Anterior cingulate cortex (tissue), 58 donors: ENCODE measurements around the gene CLMP.
"Not testable (repeated sequence)": the region's sequence is repeated elsewhere in the genome, so short reads cannot be mapped to it uniquely, and the experiment has no call there.

Experiments
- DNase-seq, 58 donors: peaks; one replicate each; lab custom pipeline; 2025; lab: John Stamatoyannopoulos, UW

Gene CLMP

DNA sequence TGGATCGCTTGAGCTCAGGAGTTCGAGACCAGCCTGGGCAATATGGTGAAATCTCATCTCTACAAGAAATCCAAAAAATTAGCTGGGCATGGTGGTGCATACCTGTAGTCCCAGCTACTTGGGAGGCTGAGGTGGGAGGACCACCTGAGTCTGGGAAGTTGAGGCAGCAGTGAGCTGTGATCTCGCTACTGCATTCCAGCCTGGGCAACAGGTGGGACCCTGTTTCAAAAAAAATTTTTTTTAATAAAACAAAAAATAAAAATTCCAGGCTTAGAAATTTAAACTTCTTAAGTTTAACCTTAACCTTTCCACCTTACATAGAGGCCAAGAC is 21.2 kb downstream of the CLMP start:
- no peak for DNase-seq

DNA sequence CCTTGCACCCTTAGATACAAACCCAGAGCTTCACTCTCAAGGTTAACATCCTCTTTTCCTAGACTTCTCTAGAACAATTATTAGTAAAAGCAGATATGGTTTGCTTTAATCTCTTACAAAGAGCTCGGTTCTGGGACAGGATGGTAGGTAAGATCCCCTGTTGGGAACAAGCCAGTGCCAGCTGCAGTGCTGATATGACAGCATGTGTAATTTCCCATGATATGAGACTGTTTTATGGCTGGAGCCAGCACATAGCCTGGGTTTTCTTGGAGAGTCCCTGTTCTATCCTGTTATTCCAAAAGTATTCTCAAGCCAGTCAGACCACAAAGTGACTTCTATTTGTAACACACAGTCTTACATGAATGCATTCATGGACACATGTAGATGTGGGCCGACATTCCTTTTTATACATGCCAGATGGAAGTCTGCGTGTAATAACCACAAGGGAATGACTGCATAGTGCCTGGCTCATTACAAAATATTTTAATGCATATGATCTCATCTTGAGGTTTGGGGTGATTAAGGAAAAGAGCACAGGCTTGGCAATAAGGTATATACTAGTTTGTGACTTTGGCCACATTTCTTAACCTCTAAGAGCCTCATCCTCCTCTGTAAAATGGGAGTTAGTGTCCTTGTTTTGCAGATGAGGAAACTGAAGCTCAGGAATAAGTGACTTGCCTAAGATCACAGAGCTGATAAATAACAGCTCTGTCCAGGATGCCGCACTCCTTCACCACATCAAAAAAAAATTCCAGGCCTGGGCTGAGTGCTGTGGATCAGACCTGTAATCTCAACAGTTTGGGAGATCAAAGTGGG is 21.8 kb downstream of the CLMP start:
- DNase-seq = no peak

DNA sequence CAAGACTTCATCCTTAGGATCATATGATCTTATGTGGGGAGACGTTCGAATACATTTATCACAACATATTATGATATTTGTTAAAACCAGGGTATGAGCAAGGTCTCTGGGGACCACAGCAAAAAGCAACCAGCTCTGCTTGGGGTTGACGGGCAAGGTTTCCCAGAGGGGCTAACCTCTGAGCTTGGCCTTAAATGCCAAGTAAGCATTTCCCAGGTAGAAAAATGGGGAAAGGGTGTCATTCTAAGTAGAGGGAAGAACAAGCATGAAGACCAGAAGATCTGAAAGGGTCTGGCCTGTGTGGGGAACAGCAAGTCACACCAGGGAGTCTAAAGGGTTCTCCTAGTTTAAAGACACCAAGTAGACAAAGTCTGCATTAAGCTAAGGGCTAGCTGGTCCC is 24.1 kb downstream of the CLMP start:
- no peak for DNase-seq

DNA sequence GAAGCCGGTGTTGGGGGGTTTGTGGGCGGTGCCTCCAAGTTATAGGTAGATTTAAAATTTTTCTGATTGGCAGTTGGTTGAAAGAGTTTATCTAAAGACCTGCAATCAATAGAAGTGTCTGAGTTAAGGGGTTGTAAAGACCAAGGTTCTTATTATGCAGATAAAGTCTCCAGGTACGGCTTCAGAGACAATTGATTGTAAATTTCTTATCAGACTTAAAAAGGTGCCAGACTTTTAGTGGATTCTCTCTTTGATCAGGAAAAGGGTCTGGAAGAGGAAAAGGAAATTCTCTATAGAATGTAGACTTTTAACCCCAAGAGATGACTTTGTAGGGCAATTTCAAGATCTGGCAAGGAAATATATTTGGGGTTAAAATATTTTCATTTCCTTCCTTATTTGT is 25.2 kb downstream of the CLMP start:
- no peak for DNase-seq

DNA sequence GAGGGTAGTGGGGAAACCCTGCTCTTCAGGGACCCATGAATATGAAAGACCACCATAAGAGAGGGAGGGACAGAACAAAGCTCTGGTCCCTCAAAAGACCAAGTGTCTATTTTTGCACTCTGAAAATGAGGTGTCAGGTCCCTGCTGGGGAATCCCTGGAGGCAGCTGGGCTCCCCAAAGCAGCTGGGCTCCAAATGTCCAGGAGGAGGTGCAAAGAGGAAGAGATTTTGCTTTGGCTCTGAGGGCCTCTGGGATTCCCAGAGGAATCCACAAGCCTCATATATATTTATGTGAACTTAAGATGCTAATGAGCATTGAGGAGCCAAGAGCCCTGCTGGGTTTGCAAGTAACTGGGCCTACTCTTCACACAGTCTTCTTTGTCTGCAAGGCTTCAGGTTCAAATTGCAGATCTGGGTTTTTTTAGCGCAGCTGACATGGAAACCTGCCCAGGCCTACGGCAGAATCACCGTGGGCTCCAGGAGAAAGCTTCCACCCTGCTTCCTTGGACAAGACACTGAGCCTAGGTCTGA is 26.0 kb downstream of the CLMP start:
- DNase-seq = no peak

DNA sequence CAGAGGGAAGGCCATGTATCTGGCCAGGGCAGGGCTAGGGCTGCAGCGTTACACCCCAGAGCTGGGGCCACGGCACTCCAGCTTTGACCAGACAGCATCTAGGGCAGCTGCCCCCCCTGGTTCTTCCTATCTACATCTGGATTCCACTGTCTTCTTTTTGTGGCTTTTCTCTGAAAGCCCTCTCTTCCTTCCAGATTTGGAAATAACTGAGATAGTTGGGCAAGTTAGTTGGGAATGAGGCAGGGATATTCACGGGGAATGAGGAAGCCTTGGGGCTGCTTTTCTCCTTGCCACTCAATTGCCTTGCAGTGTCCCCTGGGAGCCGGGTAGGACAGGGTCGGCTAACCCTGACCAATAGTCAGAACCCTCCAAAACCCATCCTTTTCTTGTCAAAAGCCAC is 26.8 kb downstream of the CLMP start:
- DNase-seq = no peak

DNA sequence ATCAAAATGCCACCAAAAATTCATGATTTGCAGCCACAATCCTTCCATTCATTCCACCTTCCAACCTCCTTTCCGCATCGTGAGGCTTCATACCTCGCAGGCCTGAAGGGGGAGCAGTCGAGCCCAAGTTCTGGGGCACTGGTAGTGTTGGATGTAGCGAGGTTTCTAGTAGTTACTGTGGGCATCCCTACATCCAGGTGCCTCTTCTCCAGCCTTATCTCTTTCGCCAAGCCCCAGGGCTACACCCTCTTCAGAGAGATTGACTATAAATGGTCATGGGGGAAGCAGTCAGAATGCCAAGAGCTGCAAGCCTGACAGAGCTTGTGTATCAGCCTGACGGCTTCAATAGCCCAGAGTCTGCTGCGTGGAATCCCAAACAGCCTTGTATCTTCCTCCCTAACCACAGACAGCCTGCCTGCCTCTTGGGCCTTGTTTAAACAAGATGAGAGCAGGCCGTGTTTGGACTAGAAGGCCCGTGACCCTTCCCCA is 28.9 kb downstream of the CLMP start:
- peak in 7 of 58 donors; percentile 2 to 15 (median 4) for DNase-seq

DNA sequence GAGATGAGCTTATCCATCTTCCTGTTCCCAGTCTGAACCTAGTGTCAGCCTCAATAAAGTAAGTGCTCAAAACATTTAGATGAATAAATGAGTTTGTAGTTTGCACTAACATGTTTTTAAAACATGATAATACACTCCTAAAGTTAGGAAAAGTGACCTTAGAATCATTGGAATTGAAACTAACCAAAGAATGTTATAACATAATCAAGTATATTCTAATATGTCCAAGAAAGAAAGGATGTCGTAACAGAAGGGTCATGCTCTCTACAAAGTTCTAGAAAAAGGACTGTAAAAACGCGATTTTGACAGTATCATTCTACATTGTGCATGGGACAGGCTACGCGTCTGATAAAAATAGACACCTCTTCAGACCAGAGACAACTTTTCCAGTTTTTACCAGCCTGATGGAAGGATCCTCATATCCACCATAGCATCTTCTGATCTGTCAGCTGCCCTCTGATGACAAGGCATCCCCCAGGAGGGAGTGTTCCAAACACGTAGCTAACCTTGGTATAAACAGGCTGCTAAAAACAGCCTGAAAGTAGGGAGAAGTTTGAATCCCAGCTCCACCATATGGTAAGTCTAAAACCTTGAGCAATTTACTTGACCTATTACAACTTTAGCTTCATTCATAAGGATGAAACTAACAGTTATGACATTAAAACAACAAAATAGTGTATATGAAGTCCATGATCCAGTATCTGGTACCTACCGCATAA is 30.2 kb downstream of the CLMP start:
- DNase-seq = no peak

DNA sequence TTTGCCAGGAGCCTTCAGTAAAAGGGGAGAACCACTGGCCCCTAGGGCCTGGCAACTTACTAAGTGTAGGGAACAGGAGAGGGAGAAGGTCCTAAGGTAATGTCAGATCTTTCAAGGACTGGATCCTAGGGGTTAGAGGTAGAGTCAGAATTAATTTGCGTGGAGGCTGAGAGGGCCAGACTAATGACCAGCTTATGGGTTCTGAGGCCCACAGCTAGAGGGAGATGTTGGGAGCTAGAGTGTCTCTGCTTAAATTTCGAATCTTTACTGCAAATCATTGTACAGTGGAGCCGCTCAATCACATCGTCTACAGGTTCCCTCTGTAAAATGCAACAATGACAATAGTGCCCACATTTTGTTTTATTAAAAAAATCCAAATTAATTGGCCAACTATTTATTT is 31.4 kb downstream of the CLMP start:
- no peak for DNase-seq

DNA sequence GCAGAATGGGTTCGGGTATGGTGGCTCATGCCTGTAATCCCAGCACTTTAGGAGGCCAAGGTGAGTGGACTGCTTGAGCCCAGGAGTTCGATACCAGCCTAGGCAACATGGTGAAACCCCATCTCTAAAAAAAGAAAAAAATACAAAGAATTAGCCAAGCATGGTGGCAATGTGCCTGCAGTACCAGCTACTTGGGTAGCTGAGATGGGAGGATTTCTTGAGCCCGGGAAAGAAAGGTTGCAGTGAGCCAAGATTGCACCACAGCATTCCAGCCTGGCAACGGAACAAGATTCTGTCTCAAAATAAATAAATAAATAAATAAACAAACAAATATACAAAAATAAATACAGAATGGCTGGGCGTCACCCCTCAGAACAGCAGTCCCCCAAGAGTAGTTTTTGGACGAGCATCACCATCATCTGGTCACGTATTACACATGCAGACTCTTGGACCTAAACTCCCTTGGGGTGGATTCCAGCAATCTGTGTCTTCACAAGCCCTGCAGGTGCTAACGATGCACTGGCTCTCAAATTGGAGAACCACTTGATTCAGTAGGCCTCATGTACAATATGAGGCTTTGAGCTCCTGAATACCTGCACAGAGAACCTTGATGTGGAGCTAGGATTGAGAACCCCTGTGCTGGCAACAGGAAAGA is 33.5 kb downstream of the CLMP start:
- DNase-seq = no peak

DNA sequence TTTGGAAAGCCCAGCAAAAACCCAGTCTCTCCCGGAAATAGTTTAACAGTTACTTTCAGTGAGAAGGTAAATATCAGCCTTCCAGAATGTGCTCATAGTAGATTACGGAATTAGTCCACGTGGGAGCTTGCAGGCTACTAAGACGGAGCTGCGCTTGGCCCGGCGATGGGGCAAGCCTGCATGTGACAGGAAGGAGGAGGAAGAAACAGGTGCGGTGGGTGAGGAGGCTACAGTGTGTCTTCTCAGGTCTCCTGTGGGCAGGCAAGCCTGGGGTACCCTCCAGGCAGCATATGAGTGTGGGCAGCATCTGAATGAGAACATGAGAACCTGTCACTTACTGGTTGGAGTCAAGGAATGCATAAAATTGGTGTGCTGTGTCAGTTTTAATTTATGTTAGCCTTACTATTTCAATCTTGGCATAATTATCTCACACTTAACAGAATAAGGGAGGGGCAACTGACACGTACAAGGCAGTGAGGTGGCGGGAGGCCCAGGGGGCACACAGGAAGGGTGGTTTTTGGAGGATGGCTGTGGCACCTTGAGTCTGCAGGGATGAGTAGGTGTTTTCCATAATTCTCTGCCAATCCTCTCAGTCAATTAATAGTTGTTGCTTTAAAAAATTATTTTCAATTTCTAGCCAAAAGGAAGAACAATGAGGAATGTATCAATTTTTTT is 35.7 kb downstream of the CLMP start:
- DNase-seq = peak in 3 of 58 donors; percentile 3 to 13 (median 6)

DNA sequence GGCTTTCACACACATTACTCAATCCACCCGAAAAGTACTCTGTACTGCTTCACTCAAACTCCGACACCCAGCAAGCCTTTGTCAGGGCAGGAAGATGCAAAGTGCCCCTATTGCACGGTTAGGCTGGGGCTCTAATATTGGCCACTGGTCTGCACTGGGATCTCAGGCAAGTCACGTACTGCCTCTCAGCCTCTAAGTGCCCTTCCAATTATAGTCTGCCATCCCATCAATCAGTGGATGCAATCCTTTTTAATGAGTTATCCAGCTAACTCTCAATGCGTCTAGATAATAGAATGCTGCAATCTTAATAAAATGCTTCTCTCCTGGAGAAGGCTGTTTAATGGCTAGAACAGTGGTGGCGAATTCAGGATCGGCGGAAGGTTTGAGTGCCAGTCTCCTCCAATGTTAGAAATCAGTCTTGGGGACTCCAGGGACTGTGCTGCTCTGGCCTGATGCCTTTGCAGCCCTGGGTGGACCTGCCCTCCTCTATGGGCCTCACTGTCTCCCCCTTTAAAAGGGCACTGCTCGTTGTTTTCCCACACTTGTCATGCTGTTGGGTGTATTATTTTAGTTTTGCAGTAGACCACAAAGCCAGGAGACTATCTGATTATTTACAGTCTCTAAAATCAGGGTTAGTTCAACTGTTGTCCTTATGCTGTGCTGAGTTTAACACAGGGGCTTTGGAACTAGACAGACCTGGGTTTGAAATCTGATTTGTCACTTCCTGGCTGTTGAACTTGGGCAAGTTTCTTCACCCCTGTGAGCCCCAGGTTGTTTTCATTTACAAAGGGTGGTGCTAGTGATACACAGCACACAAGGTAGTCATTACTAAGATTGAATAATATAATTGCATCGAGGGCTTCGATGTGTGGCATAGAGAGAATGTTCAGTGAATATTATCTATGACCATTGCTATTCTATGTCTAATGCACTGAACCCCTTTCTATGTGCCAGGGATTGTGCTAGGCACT is 36.7 kb downstream of the CLMP start:
- no peak for DNase-seq

DNA sequence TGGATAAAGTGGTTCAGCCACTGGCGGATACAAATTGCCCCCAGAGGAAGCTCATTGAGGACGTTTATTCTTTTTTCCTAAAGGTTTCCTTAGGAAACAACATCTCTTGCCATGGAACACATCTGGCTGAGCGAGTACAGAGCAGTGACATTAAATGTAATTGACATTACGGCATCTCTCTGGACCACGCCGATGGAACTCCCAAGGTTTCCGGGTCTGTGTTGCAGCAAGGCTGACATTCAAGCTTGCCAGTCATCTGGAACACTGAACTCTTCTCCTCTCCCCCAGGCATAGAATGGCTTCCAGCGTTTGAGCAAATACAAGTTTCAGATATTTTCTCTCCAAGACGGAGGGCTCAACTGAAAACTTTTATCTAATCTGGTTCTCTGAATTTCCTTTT is 42.1 kb downstream of the CLMP start:
- no peak for DNase-seq

DNA sequence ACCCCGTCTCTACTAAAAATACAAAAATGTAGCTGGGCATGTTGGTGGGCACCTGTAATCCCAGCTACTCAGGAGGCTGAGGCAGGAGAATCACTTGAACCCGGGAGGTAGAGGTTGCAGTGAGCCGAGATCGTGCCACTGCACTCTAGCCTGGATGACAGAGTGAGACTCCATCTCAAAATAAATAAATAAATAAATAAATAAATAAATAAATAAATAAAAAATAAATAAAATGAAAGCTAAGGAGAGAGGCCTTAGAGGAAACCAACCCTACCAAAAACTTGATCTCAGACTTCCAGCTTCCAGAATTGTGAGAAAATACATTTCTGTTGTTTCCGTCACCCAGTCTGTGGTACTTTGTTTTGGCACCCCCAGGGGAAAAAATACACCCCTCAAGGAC is 42.7 kb downstream of the CLMP start:
- DNase-seq = not testable (repeated sequence)

DNA sequence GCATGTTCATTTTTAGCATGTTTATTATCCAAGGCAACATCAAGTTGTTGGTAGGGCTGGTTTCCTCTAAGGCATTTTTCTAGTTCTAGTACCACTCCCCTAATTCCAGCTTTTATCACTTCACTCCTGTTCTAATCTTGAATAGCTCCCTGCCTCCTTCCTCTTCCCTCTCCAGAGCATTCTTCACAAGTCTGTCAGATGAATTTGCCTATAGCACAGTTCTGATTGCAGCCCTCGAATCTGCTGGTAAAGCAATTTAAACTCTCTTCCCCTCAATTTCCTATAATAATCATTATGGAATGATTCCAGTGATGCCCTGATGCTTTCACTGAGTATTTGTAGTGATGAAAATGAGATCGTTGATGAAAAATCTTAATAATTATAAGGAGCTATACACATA is 43.3 kb downstream of the CLMP start:
- DNase-seq = no peak

DNA sequence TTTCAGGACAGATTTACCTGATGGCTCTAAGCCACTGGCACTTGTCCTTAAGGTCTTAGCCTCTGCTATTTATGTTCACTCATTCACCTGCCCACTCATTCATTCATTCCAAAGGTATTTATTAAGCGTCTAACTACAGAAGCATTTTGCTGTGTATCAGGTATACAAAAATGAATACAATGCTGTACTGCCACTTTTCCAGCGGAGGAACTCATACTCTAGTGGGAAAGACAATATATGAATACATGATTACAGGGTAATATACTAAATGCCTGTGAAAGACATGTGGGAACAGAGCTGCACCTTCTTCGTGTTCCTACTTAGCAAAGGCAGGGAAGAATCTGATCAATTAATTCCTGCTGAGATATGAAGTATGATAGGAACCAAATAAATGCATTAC is 43.7 kb downstream of the CLMP start:
- DNase-seq = no peak

DNA sequence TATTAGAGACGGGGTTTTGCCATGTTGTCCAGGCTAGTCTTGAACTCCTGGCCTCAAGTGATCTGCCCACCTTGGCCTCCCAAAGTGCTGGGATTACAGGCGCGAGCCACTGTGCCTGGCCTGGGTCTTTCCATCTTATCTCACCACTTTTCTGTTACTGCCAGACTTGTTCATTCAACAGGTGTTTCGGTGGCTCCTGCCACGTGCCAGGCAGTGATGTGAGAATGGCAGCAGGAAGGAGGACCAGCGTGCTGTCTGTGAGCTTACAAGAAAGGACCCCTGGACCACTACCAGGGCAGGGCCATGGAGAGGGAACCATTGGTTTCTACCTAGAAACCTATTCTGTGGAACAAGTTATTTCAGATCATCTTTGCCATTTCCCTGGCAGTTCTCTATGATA is 44.2 kb downstream of the CLMP start:
- DNase-seq = no peak

DNA sequence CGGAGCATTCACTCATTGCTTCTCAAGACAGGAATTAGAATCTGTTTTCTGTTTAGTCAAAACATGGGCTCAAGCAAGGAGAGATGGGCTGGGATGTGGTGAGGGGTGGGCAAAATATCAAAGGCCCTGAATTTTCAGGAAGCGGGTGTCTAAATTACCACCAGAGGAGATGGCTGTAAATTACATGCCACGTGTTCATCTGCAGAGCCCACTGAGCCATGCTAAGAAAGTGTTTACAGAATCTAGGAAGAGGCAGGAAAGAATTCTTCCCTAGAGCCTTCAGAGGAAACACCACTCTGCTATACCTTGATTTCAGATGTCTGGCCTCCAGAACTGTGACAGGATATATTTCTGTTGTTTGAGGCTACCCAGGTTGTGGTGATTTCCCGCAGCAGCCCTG is 46.1 kb downstream of the CLMP start:
- DNase-seq = no peak

DNA sequence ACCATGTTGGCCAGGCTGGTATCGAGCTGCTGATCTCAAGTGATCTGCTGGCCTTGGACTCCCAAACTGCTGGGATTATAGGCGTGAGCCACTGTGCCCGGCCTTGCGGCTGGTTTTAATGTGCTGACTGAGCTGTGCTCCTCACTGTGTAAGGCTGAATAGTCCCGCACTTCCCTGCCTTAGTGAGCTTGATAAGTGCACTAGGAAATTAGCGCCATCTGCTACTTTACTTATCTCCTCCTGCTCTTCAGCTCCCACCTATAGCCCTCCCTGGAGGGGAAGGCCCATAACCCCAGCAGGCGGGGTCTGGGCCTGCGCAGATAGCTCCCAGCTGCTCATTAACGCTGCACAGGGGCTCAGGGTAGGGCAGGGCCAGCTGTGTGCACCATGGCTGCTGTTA is 49.4 kb downstream of the CLMP start:
- no peak for DNase-seq

DNA sequence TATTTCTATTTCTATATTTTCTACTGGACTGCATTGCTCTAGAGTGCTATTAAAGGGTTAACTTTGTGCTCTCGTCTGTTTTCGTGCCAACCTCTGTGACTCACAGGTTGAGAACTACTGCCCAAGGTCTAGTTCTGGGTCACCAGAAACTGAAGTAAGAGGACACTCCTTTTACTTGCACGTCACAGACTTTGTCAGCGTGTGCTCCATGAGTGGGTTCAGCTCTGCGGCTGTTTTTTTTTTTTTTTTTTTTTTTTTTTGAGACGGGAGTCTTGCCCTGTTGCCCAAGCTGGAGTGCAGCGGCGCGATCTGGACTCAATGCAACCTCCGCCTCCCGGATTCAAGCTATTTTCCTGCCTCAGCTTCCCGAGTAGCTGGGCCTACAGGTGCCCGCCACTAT is 49.8 kb downstream of the CLMP start:
- DNase-seq = no peak
